Effector memory CD4-positive, alpha-beta T cell (primary cell): ENCODE measurements around the gene PRUNE2.

Experiments used
- DNase-seq, 3 donors: peaks; one replicate each; pipeline ENCODE4 v3.0.0-alpha.2; 2020
- H3K27ac ChIP-seq: 2 replicates; pipeline ENCODE4 v1.7.0; 2013; ENCODE audit warnings: mild to moderate bottlenecking, low read length, moderate library complexity; ENCODE audit not compliant: insufficient read depth, poor library complexity, severe bottlenecking
- H3K27me3 ChIP-seq: replicated peaks from 2 replicates; pipeline ENCODE4 v1.7.0; 2013; ENCODE audit warnings: mild to moderate bottlenecking, low read length; ENCODE audit not compliant: insufficient read depth, control insufficient read depth, poor library complexity, severe bottlenecking
- H3K36me3 ChIP-seq: 2 replicates; pipeline ENCODE4 v1.7.0; 2013; ENCODE audit warnings: mild to moderate bottlenecking, low read length, moderate library complexity; ENCODE audit not compliant: control insufficient read depth, insufficient read depth
- H3K4me1 ChIP-seq: 2 replicates; pipeline ENCODE4 v1.7.0; 2013; ENCODE audit warnings: low read length, mild to moderate bottlenecking; ENCODE audit not compliant: control insufficient read depth, insufficient read depth, poor library complexity, severe bottlenecking
- H3K4me3 ChIP-seq: 2 replicates; pipeline ENCODE4 v1.7.0; 2013; ENCODE audit warnings: low read length, low read depth, mild to moderate bottlenecking; ENCODE audit not compliant: insufficient read depth, poor library complexity, severe bottlenecking
- H3K9me3 ChIP-seq: 2 replicates; pipeline ENCODE4 v1.7.0; 2013; ENCODE audit warnings: mild to moderate bottlenecking, low read length, moderate library complexity; ENCODE audit not compliant: control insufficient read depth

PRUNE2 gene

DNA sequence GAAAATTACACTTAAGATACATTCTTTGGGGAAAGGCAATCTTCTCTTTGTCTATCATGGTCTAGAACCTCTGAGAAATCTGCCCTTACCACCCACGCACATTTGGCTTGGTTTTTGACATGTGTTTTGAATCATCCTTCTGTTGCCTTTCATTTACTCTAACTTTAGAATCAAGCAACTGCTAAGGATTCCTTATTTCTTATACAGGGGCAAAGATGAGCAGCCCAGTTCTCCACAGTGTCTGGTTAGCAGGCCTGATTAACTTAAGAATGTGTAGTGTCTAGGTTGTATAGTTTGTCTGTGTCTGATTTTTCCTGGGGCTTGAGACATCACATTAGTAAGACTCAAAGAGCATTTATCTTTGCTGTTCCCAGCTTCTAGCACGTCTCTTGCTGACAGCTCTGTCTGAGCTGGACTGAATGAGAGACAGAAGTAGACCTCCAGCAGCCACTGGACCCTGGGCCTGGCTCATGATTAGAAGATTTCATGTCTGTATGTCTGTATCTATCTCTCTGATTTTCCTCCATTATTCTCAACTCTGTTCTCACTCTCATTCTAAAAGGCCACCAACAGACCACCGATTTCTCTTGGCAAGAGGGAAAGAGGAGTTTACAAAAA lies 173.5 kb downstream of the PRUNE2 start:
- no peaks in the 10 kb centered on the region for H3K4me1 ChIP-seq
- H3K27ac ChIP-seq, result no peak overlapping the region
- no peaks in the 10 kb centered on the region for H3K9me3 ChIP-seq
- no peak for DNase-seq
- no peaks in the 10 kb centered on the region for H3K36me3 ChIP-seq
- H3K27me3 ChIP-seq, result no peaks in the 10 kb centered on the region
- H3K4me3 ChIP-seq, result no peak overlapping the region

DNA sequence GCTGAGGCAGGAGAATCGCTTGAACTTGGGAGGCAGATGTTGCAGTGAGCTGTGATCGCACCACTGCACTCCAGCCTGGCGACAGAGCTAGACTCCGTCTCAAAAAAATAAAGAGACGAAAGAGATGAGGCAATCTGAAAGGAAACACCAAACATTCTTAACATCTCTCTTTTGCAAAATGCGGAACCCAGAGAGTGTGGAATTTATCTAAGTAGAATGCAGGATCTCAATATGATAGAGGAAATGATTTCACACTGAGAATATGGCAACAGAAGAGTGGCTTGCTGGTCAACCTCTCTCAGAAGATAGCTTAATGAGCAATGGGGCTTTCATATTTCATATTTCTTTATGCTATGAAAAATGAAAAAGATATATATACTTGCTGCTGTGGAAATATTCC lies 175.1 kb downstream of the PRUNE2 start:
- DNase-seq, result no peak
- no peak overlapping the region for H3K27ac ChIP-seq
- H3K27me3 ChIP-seq, result no peaks in the 10 kb centered on the region
- H3K4me1 ChIP-seq, result no peaks in the 10 kb centered on the region
- no peak overlapping the region for H3K4me3 ChIP-seq
- H3K36me3 ChIP-seq, result no peaks in the 10 kb centered on the region
- H3K9me3 ChIP-seq, result no peaks in the 10 kb centered on the region

GRCh38 chr9:76729980-76730737 lies 175.8 kb downstream of the PRUNE2 start:
- no peak for DNase-seq
- no peaks in the 10 kb centered on the region for H3K36me3 ChIP-seq
- no peaks in the 10 kb centered on the region for H3K4me1 ChIP-seq
- H3K4me3 ChIP-seq, result no peak overlapping the region
- no peaks in the 10 kb centered on the region for H3K9me3 ChIP-seq
- no peak overlapping the region for H3K27ac ChIP-seq
- no peaks in the 10 kb centered on the region for H3K27me3 ChIP-seq

GRCh38 chr9:76729116-76729515 lies 176.8 kb downstream of the PRUNE2 start:
- Histone ChIP-seq H3K4me3 (no peak overlapping the region), H3K9me3 (no peaks in the 10 kb centered on the region), H3K36me3 (no peaks in the 10 kb centered on the region), H3K4me1 (no peaks in the 10 kb centered on the region), H3K27ac (no peak overlapping the region), H3K27me3 (no peaks in the 10 kb centered on the region)
- no peak for DNase-seq

DNA sequence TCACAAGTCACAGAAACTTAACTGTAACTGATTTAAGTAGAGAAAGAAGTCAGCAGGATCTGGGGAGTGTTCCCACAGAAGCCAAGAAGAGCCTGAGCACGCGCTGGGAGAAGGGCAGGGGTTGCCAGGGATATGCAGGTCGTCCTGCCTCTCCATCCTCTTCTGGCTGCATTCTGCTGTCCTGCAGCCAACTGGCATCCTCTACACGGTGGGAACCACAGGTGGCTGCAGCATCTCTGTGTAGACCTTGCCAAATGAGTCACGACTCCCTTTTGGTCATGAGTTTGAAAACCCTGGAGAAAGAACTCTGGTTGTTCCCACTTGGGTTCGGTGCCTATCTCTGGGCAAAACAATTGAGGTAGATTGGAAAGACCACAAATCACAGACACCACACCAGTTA lies 180.0 kb downstream of the PRUNE2 start:
- no peak for DNase-seq
- Histone ChIP-seq H3K4me3 (no peak overlapping the region), H3K27me3 (peaks cover 7% of the 10 kb centered on the region), H3K36me3 (no peaks in the 10 kb centered on the region), H3K9me3 (no peaks in the 10 kb centered on the region), H3K4me1 (no peaks in the 10 kb centered on the region), H3K27ac (no peak overlapping the region)

DNA sequence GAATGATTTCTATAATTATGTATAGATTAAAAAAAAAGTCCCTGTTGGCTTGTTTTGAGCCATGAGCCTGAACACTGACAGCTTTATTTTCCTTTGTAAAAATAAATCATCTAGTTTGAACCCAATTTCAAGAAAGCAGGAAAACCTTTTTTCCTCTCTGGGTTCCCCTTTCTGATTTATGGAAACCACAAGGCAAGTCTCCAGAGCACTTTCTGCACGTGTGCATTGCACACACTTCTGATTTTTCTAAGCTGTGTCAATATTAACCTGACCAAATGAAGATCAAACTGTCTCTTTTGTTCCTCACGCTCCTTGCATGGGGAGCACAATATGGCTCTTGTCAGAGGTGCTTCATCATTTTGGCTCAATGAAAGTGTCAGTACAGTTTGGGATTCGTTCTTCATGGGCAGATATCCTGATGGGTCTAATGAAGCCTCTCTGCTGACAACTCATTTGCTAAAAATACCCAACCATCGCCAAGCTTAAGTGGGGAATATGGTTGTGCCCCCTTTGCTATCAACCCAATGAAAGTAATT lies 180.8 kb downstream of the PRUNE2 start:
- peaks cover 7% of the 10 kb centered on the region for H3K27me3 ChIP-seq
- no peak for DNase-seq
- no peaks in the 10 kb centered on the region for H3K4me1 ChIP-seq
- H3K36me3 ChIP-seq, result no peaks in the 10 kb centered on the region
- H3K9me3 ChIP-seq, result no peaks in the 10 kb centered on the region
- H3K27ac ChIP-seq, result no peak overlapping the region
- no peak overlapping the region for H3K4me3 ChIP-seq

- Histone ChIP-seq H3K4me3 (no peak overlapping the region), H3K27me3 (peaks cover 7% of the 10 kb centered on the region), H3K27ac (no peak overlapping the region), H3K4me1 (no peaks in the 10 kb centered on the region), H3K36me3 (no peaks in the 10 kb centered on the region), H3K9me3 (no peaks in the 10 kb centered on the region)
- no peak for DNase-seq
Observed at GRCh38 chr9:76720245-76720644, 185.7 kb downstream of the PRUNE2 start.

GRCh38 chr9:76718166-76718565 lies 187.7 kb downstream of the PRUNE2 start:
- Histone ChIP-seq H3K27me3 (peaks cover 5% of the 10 kb centered on the region), H3K36me3 (no peaks in the 10 kb centered on the region), H3K27ac (no peak overlapping the region), H3K9me3 (no peaks in the 10 kb centered on the region), H3K4me1 (no peaks in the 10 kb centered on the region), H3K4me3 (no peak overlapping the region)
- DNase-seq, result no peak

DNA sequence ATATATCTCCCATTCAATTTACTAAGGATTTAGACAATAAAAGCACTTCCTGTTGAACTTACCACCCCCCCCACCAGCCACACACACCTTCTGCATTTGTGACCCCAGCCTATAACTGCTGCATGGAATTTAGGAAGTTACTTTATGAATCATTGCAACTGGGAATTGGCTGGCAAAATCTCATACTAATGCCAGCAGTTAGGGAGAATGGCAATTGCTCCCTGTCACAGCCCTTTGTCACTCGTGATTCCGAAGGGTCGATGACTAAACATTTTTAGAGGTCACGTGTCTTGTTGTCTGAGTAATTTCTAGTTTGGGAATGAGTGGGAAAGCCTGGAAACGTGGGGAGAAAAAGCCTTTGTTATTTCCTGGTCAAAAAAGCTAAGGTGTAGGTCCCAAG lies 188.3 kb downstream of the PRUNE2 start:
- Histone ChIP-seq H3K4me3 (no peak overlapping the region), H3K27ac (no peak overlapping the region), H3K27me3 (no peaks in the 10 kb centered on the region), H3K9me3 (no peaks in the 10 kb centered on the region), H3K4me1 (no peaks in the 10 kb centered on the region), H3K36me3 (no peaks in the 10 kb centered on the region)
- no peak for DNase-seq

DNA sequence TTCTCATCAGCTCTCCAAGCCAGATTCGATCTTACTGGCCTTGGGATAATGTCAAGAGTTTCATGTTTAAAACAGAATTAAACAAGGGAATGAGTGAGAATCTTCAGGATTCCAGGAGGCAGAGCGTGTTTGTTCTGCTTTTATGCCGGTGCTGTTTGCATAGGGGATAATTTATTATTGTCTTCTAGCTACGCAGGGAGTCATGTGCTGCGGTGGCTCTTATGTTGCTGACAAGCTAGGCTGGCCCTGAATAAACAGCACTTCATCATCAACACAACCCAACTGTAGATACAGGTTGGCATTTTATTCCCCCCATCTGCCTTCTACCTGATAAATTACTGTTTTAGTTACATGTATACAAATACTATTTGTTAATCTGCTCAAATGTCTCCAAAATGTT lies 188.7 kb downstream of the PRUNE2 start:
- no peak overlapping the region for H3K4me3 ChIP-seq
- no peak overlapping the region for H3K27ac ChIP-seq
- H3K27me3 ChIP-seq, result no peaks in the 10 kb centered on the region
- DNase-seq, result no peak
- H3K36me3 ChIP-seq, result no peaks in the 10 kb centered on the region
- H3K4me1 ChIP-seq, result no peaks in the 10 kb centered on the region
- no peaks in the 10 kb centered on the region for H3K9me3 ChIP-seq
